HTR-8/SVneo (cell line): Measurements from ENCODE around the gene PFDN1.
"Not testable (repeated sequence)": the region's sequence is repeated elsewhere in the genome, so short reads cannot be mapped to it uniquely, and the experiment has no call there.

ENCODE experiments used
- DNase-seq: peaks from one replicate; pipeline ENCODE4 v3.0.0; 2011; ENCODE audit warnings: low spot score, mixed read lengths; ENCODE audit not compliant: insufficient read length
- FAIRE-seq: peaks from 2 replicates; lab custom pipeline; 2011; peaks lifted over from hg19 to GRCh38; lab: Jason Lieb, UNC

Gene PFDN1

DNA sequence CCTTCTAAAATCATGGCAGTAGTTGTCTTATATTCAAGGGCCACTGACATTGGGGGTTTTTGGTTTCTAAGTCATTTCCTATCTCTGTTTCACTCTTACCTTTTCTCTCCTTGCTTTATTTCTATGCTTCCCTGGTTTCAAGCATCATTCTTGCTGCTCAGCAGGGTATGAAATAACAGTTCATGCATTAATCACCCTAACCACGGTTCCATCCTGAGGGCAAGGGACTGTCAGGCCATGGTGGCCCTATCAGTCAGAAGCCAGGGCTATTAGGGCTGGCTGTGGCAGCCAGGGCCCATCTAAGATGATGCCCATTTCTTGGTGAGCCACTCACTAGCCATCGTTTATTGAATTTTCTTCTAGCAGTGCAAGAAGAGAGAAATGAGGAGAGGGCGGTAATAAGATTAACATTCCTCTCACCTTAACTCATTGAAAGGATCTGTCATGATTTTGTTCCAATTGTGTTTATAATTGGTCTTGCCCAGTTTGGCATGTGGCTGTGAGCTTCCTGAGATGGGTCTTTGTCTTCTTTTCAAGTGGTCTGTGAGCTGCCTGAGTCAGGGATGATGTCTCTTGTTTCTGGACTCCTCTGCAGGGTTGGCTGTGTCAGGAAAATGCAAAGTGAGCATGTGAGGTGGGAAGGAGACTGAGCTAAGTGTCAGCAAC is 82.7 kb downstream of the PFDN1 start:
- DNase-seq, result no peak

DNA sequence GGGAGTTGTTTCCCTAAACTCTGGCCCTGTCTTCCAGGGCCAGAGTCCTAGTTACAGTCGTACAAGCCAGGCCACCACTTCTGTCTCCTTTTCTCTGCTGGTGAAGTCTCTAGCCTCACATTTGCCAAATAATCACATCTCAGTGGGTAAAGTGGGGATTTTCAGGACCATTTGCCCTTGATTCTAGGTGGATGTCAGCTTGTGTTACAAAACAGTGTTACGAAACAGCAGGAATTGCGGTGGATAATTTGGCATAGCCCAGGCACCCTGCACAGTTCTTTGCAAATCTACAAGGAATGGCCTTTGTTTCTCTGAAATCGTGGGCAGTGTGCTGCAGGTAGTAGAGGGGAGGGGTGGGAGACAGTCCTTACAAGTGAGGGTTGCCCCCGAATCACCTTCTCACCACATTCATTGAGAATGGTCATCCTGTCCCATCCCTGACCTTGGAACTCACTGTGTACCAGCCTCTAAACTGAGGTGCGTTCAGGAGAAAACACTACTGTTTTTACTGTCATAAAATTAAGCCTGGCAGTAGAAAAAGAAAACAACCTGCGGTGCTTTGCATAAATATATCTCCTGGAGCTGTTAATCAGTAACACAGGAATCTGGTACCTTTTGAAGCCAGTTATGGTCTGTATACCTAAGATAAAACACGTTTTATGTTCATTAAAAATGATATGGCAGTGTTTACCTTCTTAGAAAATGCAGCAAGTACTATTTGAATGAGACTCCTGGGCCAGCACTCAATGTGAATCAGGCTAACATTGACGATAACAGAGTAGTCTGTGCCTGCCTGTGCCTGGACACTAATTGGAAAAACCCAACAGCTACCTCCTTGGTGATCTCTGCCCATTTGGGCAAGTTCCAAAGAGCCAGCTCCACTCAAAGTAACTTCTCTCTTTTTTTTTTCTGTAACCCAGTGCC is 83.6 kb downstream of the PFDN1 start:
- FAIRE-seq (no peak), DNase-seq (no peak)

More for the DNA sequence above, 82.7 kb downstream of the PFDN1 start:
- FAIRE-seq, result no peak

DNA sequence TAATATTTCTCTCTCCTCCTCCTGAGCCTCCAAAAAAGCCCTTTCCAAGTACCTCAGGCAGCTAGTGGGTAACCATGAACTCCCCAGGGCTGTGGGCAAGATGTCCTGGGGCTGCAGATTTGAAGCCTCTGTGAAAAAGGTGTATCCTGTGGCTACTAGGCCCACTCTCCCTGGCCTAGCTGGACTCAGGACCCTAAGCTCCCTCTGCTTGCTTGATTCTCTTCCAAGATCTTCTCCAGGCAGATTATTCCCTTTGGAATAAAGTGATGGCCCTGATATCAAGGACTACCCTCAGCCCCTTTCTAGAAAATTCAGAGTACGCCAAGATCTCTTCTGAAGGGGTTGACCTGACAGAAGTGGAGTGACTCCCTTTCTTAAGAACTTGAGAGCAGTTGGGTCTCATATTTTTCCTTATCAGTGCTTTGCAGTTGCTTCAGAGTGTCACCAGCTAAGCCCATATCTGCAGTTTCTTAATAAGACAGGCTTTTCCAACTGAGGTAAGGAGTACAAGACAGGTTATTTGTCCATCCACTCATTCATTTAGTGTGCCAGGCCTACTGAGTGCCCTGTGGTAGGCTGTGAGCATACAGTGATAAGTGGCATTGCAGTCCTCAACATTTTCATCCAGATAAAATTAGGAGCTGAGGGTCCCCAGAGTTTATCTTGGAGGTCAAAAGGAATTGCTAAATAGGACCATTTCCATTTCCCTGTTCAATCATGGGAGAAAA is 85.4 kb downstream of the PFDN1 start:
- FAIRE-seq (no peak), DNase-seq (no peak)

DNA sequence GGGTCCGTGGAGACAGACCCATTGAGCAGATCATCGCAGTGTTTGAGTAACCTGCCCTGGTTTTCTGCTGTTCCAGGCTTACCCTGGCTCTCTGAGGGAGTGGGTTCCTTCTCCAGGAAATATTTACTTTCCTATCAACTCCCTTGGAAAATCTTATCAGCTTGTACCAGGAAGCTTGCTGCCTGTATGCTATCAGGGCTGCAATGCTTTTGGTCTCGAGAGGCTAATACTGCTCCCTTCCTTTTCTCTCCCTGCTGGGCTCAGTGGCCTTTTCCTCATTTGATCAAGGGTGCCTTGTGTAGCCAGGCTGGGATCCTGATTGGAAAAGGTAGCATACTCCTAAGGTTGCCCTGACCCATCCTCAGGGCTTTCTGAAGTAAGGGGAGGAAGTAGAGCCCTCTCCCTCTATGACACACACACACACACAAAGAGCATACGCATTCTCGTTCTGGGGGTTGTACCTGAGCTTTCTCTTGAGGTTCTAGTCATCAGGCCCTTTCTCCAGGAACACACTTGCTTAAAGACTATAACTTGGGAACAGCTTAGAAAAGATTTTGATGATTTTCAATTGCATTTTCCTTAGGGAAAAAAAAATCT is 86.3 kb downstream of the PFDN1 start:
- no peak for DNase-seq
- FAIRE-seq, result no peak

DNA sequence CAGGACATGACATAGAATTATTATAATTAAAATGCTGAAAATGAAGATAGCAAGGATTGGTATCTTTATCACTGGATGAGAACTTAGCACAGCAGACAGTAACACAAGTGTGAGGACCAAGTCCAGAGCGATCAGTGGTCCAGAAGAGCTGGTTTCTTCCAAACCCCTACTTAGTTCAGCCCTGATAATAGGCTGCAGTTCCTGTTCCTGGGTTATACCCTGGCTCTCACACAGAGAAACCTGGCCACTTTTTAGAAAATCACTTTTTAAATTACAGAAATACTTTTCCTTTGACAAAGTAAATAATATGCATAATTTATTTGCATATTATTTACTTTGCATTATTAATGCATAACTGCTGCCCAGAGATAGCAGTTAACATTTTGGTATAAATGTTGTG is 87.6 kb downstream of the PFDN1 start:
- DNase-seq, result no peak
- no peak for FAIRE-seq

DNA sequence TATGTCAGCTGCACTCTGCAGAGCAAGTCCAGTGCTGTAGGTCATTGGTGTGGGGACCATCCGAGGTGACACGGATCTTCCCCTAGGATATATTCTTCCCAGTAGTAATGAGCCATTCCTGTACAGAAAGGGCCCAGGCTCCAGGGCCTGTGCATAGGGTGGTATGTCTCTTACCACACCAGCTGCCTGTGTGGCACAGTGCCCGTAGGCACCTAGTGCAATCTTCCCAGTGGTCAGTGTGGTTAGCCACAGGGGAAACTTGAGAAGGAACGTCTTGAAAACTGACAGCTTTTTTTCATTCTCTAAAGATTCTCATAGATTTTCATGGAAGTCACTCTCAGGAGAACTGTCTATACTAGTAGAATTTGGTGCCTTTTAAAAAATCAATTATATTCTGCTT is 88.1 kb downstream of the PFDN1 start:
- DNase-seq (peak; percentile 45), FAIRE-seq (peak; percentile 91)

DNA sequence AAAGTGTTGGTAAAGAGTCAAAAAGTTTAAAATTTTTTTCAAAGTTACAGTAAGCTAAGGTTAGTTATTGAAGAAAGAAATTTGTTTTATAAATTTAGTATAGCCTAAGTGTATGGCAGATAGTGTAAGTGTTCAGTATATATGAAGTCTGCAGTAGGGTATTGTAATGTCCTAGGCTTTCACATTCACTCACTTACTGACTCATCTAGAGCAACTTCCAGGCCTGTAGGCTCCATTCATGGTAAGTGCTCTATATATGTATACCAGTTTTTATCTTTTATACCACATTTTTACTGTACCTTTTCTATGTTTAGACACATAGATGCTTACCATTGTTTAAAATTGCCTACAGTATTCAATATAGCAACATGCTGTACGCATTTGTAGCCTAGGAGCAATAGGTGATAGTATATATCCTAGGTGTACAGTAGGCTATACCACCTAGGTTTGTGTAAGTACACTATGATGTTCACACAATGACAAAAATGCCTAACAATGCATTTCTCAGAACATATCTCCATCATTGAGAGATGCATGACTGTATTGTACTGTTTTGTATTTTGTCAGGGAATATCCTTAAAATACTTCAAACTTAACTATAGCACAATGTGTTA is 89.4 kb downstream of the PFDN1 start:
- DNase-seq (no peak), FAIRE-seq (no peak)

DNA sequence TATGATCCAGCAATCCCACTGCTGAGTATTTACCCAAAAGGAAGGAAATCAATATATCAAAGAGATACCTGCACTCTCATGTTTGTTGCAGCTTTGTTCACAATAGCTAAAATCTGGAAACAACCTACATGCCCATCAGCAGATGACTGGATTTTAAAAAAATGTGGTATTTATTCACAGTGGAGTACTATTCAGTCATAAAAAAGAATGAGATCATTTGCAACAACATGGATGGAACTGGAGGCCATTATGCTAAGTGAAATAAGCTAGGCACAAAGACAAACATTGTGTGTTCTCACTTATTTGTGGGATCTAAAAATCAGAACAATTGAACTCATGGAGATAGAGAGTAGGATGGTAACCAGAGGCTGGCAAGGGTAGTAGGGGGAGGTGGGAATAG is 94.8 kb downstream of the PFDN1 start:
- FAIRE-seq (no peak), DNase-seq (no peak)

DNA sequence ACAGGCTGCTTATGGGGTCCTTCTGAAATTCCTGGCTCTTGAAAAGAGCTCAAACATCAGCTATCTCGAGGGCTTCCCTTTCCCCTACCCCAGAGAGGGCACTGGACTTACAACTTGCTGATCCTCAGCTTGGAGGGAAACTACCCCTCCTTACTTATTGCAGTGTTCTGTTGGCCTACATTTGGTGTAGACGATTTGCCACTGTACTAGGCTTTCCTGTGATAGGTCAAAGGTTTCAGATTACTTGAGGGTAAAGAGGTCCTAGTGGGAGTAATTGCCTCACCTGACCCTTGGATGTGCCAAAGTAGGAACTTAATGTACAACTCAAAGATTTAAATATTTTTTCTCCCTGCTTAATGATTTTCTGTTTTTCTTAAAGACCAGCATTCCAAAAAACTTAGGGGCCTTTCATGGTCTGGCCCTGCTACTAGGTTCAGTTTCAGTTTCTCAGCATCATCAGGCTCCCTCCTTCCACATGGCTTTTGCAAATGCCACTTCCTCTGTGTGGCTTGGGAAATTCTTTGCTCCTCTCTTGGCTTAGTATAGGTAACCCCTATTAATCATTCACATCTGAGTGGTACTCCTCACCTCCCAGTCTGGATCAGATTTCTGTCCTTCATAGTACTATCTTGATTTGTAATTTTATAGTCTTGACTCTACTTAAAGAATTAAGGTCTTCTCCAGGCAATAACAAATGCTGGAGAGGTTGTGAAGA is 95.5 kb downstream of the PFDN1 start:
- no peak for DNase-seq
- FAIRE-seq, result no peak

DNA sequence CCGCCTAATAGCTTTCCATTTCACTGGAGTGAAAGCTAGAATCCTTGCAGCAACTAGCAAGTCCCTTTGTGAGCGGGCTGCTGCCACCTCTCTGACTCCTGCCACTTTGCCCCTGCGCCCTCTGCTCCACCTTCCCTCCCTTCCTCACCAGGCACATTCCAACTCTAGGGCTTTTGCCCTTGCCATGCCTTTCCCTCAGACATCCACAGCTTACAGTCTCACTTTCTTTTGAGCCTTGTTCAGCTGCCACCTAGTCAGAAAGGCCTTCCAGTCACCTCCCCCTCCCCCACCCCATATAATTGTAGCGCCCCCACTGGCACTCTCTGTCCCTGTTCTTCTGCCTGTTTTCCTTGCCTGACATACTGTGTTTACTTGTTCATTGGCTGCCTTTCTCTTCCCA is 96.9 kb downstream of the PFDN1 start:
- FAIRE-seq, result no peak
- no peak for DNase-seq

DNA sequence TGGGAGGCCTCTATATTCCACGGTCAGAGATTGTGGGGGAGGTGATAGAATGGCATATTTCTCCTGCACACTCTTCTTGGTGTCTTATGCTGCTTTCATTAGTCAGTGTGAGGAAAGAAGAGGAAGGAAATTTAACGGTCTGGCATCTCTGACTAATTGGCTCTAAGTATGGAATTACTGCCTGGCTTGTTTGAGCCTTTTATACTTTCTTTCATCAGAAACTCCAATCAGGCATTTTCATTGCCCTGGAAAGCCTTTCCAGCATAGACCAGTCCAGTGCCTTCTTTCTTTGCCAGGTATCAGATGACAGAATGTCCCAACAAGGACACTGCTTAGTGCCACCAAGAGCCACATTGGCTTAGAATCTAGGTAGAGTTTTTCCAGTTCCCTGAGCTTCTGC is 97.7 kb downstream of the PFDN1 start:
- FAIRE-seq, result no peak
- DNase-seq, result no peak

DNA sequence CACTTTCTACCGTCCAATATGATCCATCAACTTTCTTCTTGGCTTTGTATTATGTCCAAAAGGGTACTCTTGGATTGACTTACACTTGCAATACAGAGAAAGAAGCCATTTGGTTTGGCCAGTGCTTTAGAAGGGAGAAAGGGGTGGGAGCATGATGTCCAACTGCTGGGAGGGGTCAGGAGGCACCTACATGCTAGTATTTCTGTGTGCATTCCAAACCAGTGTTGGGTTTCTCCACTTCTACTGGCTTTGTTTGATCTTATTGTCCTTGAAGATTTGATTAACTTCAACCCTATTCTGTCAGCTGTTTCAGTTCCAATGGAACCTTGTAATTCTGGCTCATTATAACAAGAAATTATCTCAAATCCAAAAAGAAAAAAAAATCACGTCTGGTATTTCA is 100.3 kb downstream of the PFDN1 start:
- FAIRE-seq, result no peak
- DNase-seq, result no peak

DNA sequence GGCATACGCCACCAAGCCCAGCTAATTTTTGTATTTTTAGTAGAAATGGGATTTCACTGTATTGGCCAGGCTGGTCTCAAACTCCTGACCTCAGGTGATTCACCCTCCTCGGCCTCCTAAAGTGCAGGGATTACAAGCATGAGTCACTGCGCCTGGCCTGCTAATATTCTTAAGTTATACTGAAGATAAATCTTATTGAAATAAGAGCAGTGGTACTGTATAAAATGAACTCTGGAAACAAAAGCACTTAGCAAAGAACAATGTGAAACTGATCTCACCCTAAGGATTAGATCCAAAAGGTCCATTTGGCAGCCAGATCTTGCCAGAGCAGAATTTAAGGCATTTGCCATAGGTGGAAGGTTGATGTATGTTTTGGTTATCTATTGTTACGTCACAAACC is 100.8 kb downstream of the PFDN1 start:
- DNase-seq (no peak), FAIRE-seq (no peak)

DNA sequence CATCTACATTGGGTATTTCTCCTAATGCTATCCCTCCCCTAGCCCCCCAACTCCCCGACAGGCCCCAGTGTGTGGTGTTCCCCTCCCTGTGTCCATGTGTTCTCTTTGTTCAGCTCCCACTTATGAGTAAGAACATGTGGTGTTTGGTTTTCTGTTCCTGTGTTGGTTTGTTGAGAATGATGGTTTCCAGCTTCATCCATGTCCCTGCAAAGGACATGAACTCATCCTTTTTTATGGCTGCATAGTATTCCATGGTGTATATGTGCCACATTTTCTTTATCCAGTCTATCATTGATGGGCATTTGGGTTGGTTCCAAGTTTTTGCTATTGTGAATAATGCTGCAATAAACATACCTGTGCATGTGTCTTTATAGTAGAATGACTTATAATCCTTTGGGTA is 104.0 kb downstream of the PFDN1 start:
- DNase-seq, FAIRE-seq: not testable (repeated sequence)

DNA sequence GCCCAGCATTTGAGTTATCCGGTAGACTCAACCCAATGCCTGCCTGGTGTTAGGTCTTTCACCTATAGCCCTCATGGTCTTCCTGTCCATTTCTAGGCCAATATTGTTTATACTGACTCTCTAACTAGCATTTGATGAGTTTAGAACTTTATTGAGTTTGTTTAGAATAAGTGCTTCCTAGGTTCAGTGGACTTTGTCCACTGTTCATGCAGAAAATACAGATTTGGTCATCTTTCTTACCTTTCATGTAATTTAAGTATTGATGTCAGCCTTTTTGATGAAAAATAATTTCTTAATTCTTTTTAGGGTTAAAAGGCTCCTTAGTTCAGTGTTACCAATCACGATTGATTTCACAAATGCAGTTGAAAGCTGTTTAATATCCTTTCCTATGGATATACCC is 105.9 kb downstream of the PFDN1 start:
- no peak for DNase-seq
- FAIRE-seq, result no peak

DNA sequence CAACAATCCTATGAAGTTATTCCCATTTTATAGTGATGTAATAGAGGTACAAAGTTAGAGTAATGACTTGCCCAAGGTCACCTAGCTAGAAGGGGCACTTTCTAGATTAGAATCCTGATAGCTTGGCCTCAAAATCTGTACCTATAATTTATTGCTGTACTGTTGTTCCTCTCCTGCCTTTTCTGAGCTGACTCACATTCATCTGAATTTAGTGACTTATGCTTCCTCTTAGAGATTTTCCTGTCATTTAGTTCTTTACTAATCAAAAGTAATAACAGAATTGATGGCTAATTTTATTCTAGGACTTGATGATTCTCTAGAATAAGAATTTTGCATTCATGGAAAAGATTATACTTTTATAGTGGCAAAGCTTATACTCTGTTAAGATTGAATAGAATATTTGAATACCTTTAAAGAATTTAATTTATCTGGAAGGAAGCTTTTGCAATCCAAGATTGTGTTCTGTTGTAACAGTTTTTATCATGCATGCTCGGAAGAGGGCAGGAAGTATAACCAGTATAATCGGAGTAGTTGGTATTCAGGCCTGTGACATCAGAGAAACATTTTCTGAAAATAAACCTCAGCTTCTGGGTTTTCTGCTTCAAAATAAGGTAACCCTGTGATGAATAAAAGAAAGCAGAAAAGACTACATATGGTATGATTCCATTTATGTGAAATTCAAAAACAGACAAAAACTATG is 106.6 kb downstream of the PFDN1 start:
- DNase-seq, result no peak
- FAIRE-seq, result no peak
